IMR-90 (cell line): Measurements from ENCODE around the gene SMARCC2. TPM values are rescaled to one million over a fixed set of nuclear protein-coding genes. Genes with fewer than 3 reads are reported as not detected.

Experiments used
- ATAC-seq: fragments of 200-7000 bp; cut with Tn5 transposase; 2 replicates; pipeline ENCODE4 v1.9.1; 2020; ENCODE audit warnings: low read depth, mild to moderate bottlenecking, moderate library complexity
- BruUV-seq: library from RNA; stranded (reverse); fragments of 400-500 nt; replicated peaks from 2 replicates; lab custom pipeline; 2021; lab: Mats Ljungman, UMichigan
- CTCF ChIA-PET: fragments of 300-600 bp; formaldehyde crosslinking; extraction: SDS; loops from one replicate; lab custom pipeline; 2021; ENCODE audit warnings: antibody characterized with exemption; lab: Yijun Ruan, JAX
- POLR2A ChIA-PET: fragments of 300-600 bp; sonication (Branson Sonifier 250); formaldehyde crosslinking; loops from one replicate; lab custom pipeline; 2022; ENCODE audit warnings: antibody characterized with exemption; ENCODE audit not compliant: unreplicated experiment; lab: Charles Lee
- DNase-seq: peaks from one replicate; pipeline ENCODE4 v3.0.0; 2013
- H2AFZ ChIP-seq: replicated peaks from 2 replicates; pipeline ENCODE3; 2013; ENCODE audit warnings: low read length, mild to moderate bottlenecking; ENCODE audit not compliant: poor library complexity
- H2AK5ac ChIP-seq: 2 replicates; pipeline ENCODE4 v1.6.1; 2013; ENCODE audit warnings: low read depth, low read length, inconsistent platforms
- H2AK9ac ChIP-seq: replicated peaks from 2 replicates; pipeline ENCODE3; 2013; ENCODE audit warnings: mild to moderate bottlenecking, low read depth, low read length, moderate library complexity; ENCODE audit not compliant: poor library complexity
- H2BK120ac ChIP-seq: 2 replicates; pipeline ENCODE4 v1.6.1; 2013; ENCODE audit warnings: low read depth, low read length, inconsistent platforms
- H2BK15ac ChIP-seq: 3 replicates; pipeline ENCODE4 v1.6.1; 2013; ENCODE audit warnings: low read depth, low read length, inconsistent platforms
- H2BK20ac ChIP-seq: 2 replicates; pipeline ENCODE4 v1.6.1; 2013; ENCODE audit warnings: low read depth, mild to moderate bottlenecking, inconsistent platforms, low read length, moderate library complexity
- H2BK5ac ChIP-seq: 2 replicates; pipeline ENCODE4 v1.6.1; 2013; ENCODE audit warnings: mild to moderate bottlenecking, low read depth, low read length, inconsistent platforms; ENCODE audit not compliant: poor library complexity, severe bottlenecking
- H3K14ac ChIP-seq: replicated peaks from 2 replicates; pipeline ENCODE4 v1.6.1; 2013; ENCODE audit warnings: low read depth, low read length, inconsistent platforms
- H3K18ac ChIP-seq: 2 replicates; pipeline ENCODE4 v1.6.1; 2013; ENCODE audit warnings: low read depth, low read length, control low read depth
- H3K23ac ChIP-seq: 2 replicates; pipeline ENCODE4 v1.6.1; 2013; ENCODE audit warnings: low read depth, low read length, inconsistent platforms
- H3K27ac ChIP-seq: 2 replicates; pipeline ENCODE4 v1.5.1; 2013; ENCODE audit warnings: mild to moderate bottlenecking, control low read depth, low read length; ENCODE audit not compliant: insufficient read depth
- H3K27me3 ChIP-seq: 2 replicates; pipeline ENCODE4 v1.6.1; 2013; ENCODE audit warnings: low read length; ENCODE audit not compliant: control insufficient read depth, insufficient read depth
- H3K36me3 ChIP-seq: 2 replicates; pipeline ENCODE4 v1.6.1; 2013; ENCODE audit warnings: low read length, mixed read lengths; ENCODE audit not compliant: control insufficient read depth, insufficient read depth
- H3K4ac ChIP-seq: 2 replicates; pipeline ENCODE4 v1.6.1; 2013; ENCODE audit warnings: low read depth, low read length, inconsistent platforms
- H3K4me1 ChIP-seq: 2 replicates; pipeline ENCODE4 v1.6.1; 2013; ENCODE audit warnings: low read length, mixed read lengths; ENCODE audit not compliant: control insufficient read depth, insufficient read depth
- H3K4me2 ChIP-seq: 2 replicates; pipeline ENCODE4 v1.6.1; 2013; ENCODE audit warnings: low read depth, mild to moderate bottlenecking, control low read depth, low read length, moderate library complexity
- H3K4me3 ChIP-seq: 2 replicates; pipeline ENCODE4 v1.5.1; 2013; ENCODE audit warnings: low read depth, mild to moderate bottlenecking, control low read depth, low read length, moderate library complexity; ENCODE audit not compliant: insufficient read depth
- H3K56ac ChIP-seq: 2 replicates; pipeline ENCODE4 v1.6.1; 2013; ENCODE audit warnings: low read length, inconsistent platforms; ENCODE audit not compliant: insufficient read depth; ENCODE audit errors: extremely low read depth
- H3K79me1 ChIP-seq, 2 experiments: 2 replicates each; pipeline ENCODE4 v1.6.1; 2013; ENCODE audit warnings: low read length in 2 of 2, inconsistent platforms in 1 of 2, low read depth in 1 of 2
- H3K9ac ChIP-seq: 2 replicates; pipeline ENCODE4 v1.6.1; 2013; ENCODE audit warnings: low read depth, low read length, control low read depth
- H3K9me1 ChIP-seq: 2 replicates; pipeline ENCODE4 v1.6.1; 2013; ENCODE audit warnings: low read length, inconsistent platforms; ENCODE audit not compliant: insufficient read depth
- H3K9me3 ChIP-seq: 2 replicates; pipeline ENCODE4 v1.6.1; 2013; ENCODE audit warnings: low read length; ENCODE audit not compliant: control insufficient read depth, insufficient read depth
- H4K20me1 ChIP-seq: 2 replicates; pipeline ENCODE4 v1.6.1; 2013; ENCODE audit warnings: low read length, inconsistent platforms; ENCODE audit not compliant: insufficient read depth
- H4K5ac ChIP-seq: 2 replicates; pipeline ENCODE4 v1.6.1; 2013; ENCODE audit warnings: mild to moderate bottlenecking, low read depth, low read length, control low read depth
- H4K8ac ChIP-seq, 2 experiments: 2 replicates each; pipeline ENCODE4 v1.6.1; 2013; ENCODE audit warnings: low read depth in 2 of 2, low read length in 2 of 2, control low read depth in 1 of 2, inconsistent platforms in 1 of 2
- H4K91ac ChIP-seq: 2 replicates; pipeline ENCODE4 v1.6.1; 2013; ENCODE audit warnings: low read depth, low read length, inconsistent platforms; ENCODE audit not compliant: insufficient read depth
- BHLHE40 ChIP-seq: fragments of 150-350 bp; IDR thresholded peaks from 2 replicates; pipeline ENCODE4 v1.6.1; 2016; ENCODE audit warnings: mild to moderate bottlenecking, low read depth, low read length
- CEBPB ChIP-seq: IDR thresholded peaks from 2 replicates; pipeline ENCODE4 v1.6.1; 2012; ENCODE audit warnings: low read depth, low read length, improper control_type of control experiment
- CHD1 ChIP-seq: IDR thresholded peaks from 2 replicates; pipeline ENCODE4 v1.6.1; 2012; ENCODE audit warnings: low read depth, low read length, improper control_type of control experiment
- CTCF ChIP-seq: conservative IDR thresholded peaks from 2 replicates; pipeline ENCODE4 v1.5.1; 2012; ENCODE audit warnings: mild to moderate bottlenecking, low read depth, low read length, improper control_type of control experiment
- FOS ChIP-seq: fragments of 150-350 bp; IDR thresholded peaks from 2 replicates; pipeline ENCODE4 v1.6.1; 2016; ENCODE audit warnings: low read depth, low read length
- MAFK ChIP-seq: IDR thresholded peaks from 2 replicates; pipeline ENCODE4 v1.6.1; 2012; ENCODE audit warnings: low read depth, low read length, improper control_type of control experiment
- MAZ ChIP-seq: IDR thresholded peaks from 2 replicates; pipeline ENCODE4 v1.6.1; 2012; ENCODE audit warnings: low read depth, mild to moderate bottlenecking, low read length, improper control_type of control experiment, moderate library complexity, borderline replicate concordance
- MXI1 ChIP-seq: IDR thresholded peaks from 2 replicates; pipeline ENCODE4 v1.6.1; 2012; ENCODE audit warnings: low read depth, mild to moderate bottlenecking, low read length, moderate library complexity, borderline replicate concordance
- NFE2L2 ChIP-seq: fragments of 150-350 bp; IDR thresholded peaks from 2 replicates; pipeline ENCODE4 v1.6.1; 2016; ENCODE audit warnings: low read depth, mild to moderate bottlenecking, low read length
- POLR2A ChIP-seq: IDR thresholded peaks from 2 replicates; pipeline ENCODE4 v1.6.1; 2012; ENCODE audit warnings: mild to moderate bottlenecking, low read depth, low read length
- RAD21 ChIP-seq: IDR thresholded peaks from 2 replicates; pipeline ENCODE4 v1.6.1; 2012; ENCODE audit warnings: low read length, improper control_type of control experiment
- RCOR1 ChIP-seq: IDR thresholded peaks from 2 replicates; pipeline ENCODE4 v1.6.1; 2012; ENCODE audit warnings: mild to moderate bottlenecking, low read length, improper control_type of control experiment; ENCODE audit not compliant: insufficient replicate concordance
- RFX5 ChIP-seq: IDR thresholded peaks from 2 replicates; pipeline ENCODE4 v1.8.0; 2012; ENCODE audit warnings: low read depth, mild to moderate bottlenecking, low read length, moderate library complexity
- SMC3 ChIP-seq: fragments of 150-350 bp; IDR thresholded peaks from 2 replicates; pipeline ENCODE4 v1.6.1; 2016; ENCODE audit warnings: low read depth, mild to moderate bottlenecking, antibody characterized with exemption, low read length, moderate library complexity
- USF2 ChIP-seq: fragments of 150-350 bp; IDR thresholded peaks from 2 replicates; pipeline ENCODE4 v1.6.1; 2017; ENCODE audit warnings: mild to moderate bottlenecking, antibody characterized with exemption, low read length, low read depth
- WGBS, 2 experiments: methylation state at CpG; one replicate each; pipeline versions ENCODE4 v1.1.5 to v1.1.7; 2013; ENCODE audit warnings: missing lambda C conversion rate in 2 of 2; ENCODE audit not compliant: insufficient read length in 1 of 2; ENCODE audit errors: extremely low coverage in 2 of 2; 5-methylcytosine and 5-hydroxymethylcytosine counted together
- dilution Hi-C: fragments of 300-500 bp; cut with HindIII; formaldehyde crosslinking; loops from one replicate; pipeline ENCODE4 v1.14.3; 2018; ENCODE audit warnings: low sequenced_read_pairs; ENCODE audit not compliant: unreplicated experiment
- in situ Hi-C: fragments of 300-500 bp; cut with MboI; formaldehyde crosslinking; loops from 3 replicates; pipeline ENCODE4 v1.14.3; 2019; ENCODE audit warnings: low sequenced_read_pairs, inconsistent platforms, mixed read lengths
- intact Hi-C: fragments of 100-400 bp; cut with micrococcal nuclease; formaldehyde crosslinking; loops from 2 replicates; pipeline ENCODE4 v1.10.0; 2022
- polyA plus RNA-seq, 3 experiments: library from polyadenylated mRNA; depleted of rRNA; stranded (reverse); fragments of >200 nt; gene quantifications; 2 replicates each; pipeline ENCODE4 v1.2.3, GENCODE V29; 2012; ENCODE audit warnings: low replicate concordance in 1 of 3
- total RNA-seq: library from RNA; depleted of rRNA; stranded (reverse); fragments of >200 nt; gene quantifications from 2 replicates; pipeline ENCODE4 v1.2.3, GENCODE V29; 2012
- TF ChIP-seq, protein P1 (sequence below): fragments of 150-350 bp; IDR thresholded peaks from 2 replicates; pipeline ENCODE4 v1.6.1; 2016; ENCODE audit warnings: low read depth, mild to moderate bottlenecking, low read length, moderate library complexity, borderline replicate concordance

The SMARCC2 gene
- total and polyA plus RNA-seq, 2 of the 4 experiments (the other 2 are of a cell fraction) = 42.3 to 43.8 TPM

GRCh38 chr12:56186957-56187356 is 2.3 kb downstream of the SMARCC2 start:
- no peak overlapping the region for H2AK5ac ChIP-seq

More at GRCh38 chr12:56186957-56187356, 2.3 kb downstream of the SMARCC2 start:
- Histone ChIP-seq H3K4me2 (no peak overlapping the region; the same call in 1 of the 2 replicates), H2BK5ac (no peak overlapping the region), H2BK20ac (no peak overlapping the region), H4K5ac (no peak overlapping the region), H3K18ac (no peak overlapping the region), H2AK9ac (no peak overlapping the region), H2BK15ac (no peak overlapping the region), H3K36me3 (peaks cover 22% of the 10 kb centered on the region), H3K4me3 (no peak overlapping the region), H2AFZ (no peak overlapping the region), H3K9ac (no peak overlapping the region), H3K56ac (no peak overlapping the region), H3K27ac (no peak overlapping the region), H3K23ac (peak overlapping the region; percentile 34; the same call in 1 of the 2 replicates), H3K14ac (no peak overlapping the region), H2BK120ac (no peak overlapping the region), H3K79me1 (peaks cover 27 to 46% of the 10 kb centered on the region in 2 experiments), H4K8ac (no peak overlapping the region), H3K9me3 (no peaks in the 10 kb centered on the region), H3K4ac (no peak overlapping the region), H3K27me3 (no peaks in the 10 kb centered on the region), H3K4me1 (peaks cover 7% of the 10 kb centered on the region), H4K91ac (no peak overlapping the region), H3K9me1 (peaks cover 5% of the 10 kb centered on the region; the same call in 1 of the 2 replicates), H4K20me1 (peaks cover 14% of the 10 kb centered on the region; the same call in 1 of the 2 replicates)
- ChIA-PET POLR2A (no interaction called here), CTCF (no interaction called here)
- ATAC-seq (no peak), DNase-seq (no peak)
- no TSS peak for BruUV-seq
- TF ChIP-seq MAFK = no peak
- no peak for TF ChIP-seq CTCF
- no peak for TF ChIP-seq RCOR1
- TF ChIP-seq, protein P1, sequence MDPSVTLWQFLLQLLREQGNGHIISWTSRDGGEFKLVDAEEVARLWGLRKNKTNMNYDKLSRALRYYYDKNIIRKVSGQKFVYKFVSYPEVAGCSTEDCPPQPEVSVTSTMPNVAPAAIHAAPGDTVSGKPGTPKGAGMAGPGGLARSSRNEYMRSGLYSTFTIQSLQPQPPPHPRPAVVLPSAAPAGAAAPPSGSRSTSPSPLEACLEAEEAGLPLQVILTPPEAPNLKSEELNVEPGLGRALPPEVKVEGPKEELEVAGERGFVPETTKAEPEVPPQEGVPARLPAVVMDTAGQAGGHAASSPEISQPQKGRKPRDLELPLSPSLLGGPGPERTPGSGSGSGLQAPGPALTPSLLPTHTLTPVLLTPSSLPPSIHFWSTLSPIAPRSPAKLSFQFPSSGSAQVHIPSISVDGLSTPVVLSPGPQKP = no peak
- TF ChIP-seq RAD21 = no peak
- TF ChIP-seq FOS = no peak
- no peak for TF ChIP-seq SMC3
- TF ChIP-seq RFX5 = no peak
- no peak for TF ChIP-seq CEBPB
- no peak for TF ChIP-seq USF2
- TF ChIP-seq MXI1 = no peak
- no peak for TF ChIP-seq POLR2A
- TF ChIP-seq NFE2L2 = no peak
- no peak for TF ChIP-seq MAZ
- no peak for TF ChIP-seq BHLHE40
- TF ChIP-seq CHD1 = no peak
- in situ Hi-C loops = loop anchor here (5.0 kb wide), 1 partner anchor 60 kb away; the partner anchor contains the start of gene ESYT1
- WGBS, 2 experiments = no CpG with 5 or more reads among the region's 2 CpGs
- intact Hi-C loops = no loop called here
- dilution Hi-C loops = no loop called here
